ENCODE measurements around the gene PSAPL1. TPM values are rescaled to one million over a fixed set of nuclear protein-coding genes. Genes with fewer than 3 reads are reported as not detected.

Gene PSAPL1
- total RNA-seq, 1 experiment from 2014 or later = 0.05 TPM

- no peak for TF ChIP-seq POLR2AphosphoS5 (IDR thresholded peaks at IDR 0.05; ENCODE audit: low read depth, low read length)
These were observed 39.1 kb downstream of the PSAPL1 start (continued) for GRCh38 chr4:7395645-7396044.

GRCh38 chr4:7394681-7395451 lies 39.9 kb downstream of the PSAPL1 start:
- ChIA-PET POLR2A (no interaction called here), CTCF (no interaction called here), RAD21 (ENCODE audit: low non-redundant PET in 1 of 2, low total read pairs in 2 of 2, uncharacterized antibody in 2 of 2, unreplicated experiment in 2 of 2) (no interaction called here)
- DNase-seq (ENCODE audit: low read depth, low spot score) = no peak
- Histone ChIP-seq H3K27ac (ENCODE audit: low read depth, low read length) (no peak overlapping the region), H3K4me1 (ENCODE audit: control insufficient read depth in 1 of 2, insufficient read depth in 2 of 2, low read length in 2 of 2) (peaks cover 5 to 6% of the 10 kb centered on the region in 2 experiments; a peak in 2 of 4 replicates), H3K27me3 (ENCODE audit: insufficient read depth, low read length) (peaks cover 47% of the 10 kb centered on the region), H3K36me3 (ENCODE audit: control insufficient read depth in 1 of 2, insufficient read depth in 2 of 2, low read length in 2 of 2) (no peaks in the 10 kb centered on the region), H3K79me2 (ENCODE audit: insufficient read depth, low read length) (no peaks in the 10 kb centered on the region), H3K9me3 (ENCODE audit: control insufficient read depth in 1 of 2, insufficient read depth in 1 of 2, low read depth in 1 of 2, low read length in 2 of 2) (no peaks in the 10 kb centered on the region), H4K20me1 (ENCODE audit: insufficient read depth) (no peaks in the 10 kb centered on the region), H3K9ac (ENCODE audit: low read length) (no peak overlapping the region), H3K4me2 (ENCODE audit: low read length) (no peak overlapping the region), H3K9me2 (ENCODE audit: insufficient read depth) (no peaks in the 10 kb centered on the region), H3K4me3 (replicated peaks in 1 of 2; ENCODE audit: low read depth in 1 of 2, low read length in 2 of 2) (no peak overlapping the region), H2AFZ (ENCODE audit: low read depth, low read length, poor library complexity, severe bottlenecking) (no peak overlapping the region)
- TF ChIP-seq CBX3 (IDR thresholded peaks at IDR 0.05; ENCODE audit: low read depth) = no peak
- 0 out of 6 replicates have a peak, but pooled peaks of 1 of the 3 experiments have one; percentile 4 for TF ChIP-seq CTCF (IDR thresholded peaks at IDR 0.05 in 2 of 3, conservative IDR thresholded peaks at IDR 0.05 in 1 of 3; ENCODE audit: borderline replicate concordance in 1 of 3, insufficient read depth in 1 of 3, low read depth in 2 of 3, low read length in 2 of 3)
- no peak; the same call in 1 of the 2 replicates for ATAC-seq
- intact Hi-C loops (cut with micrococcal nuclease) = no loop called here
- BruUV-seq (replicated peaks) = no TSS peak
